Loucy (cell line): ENCODE measurements around the gene PDGFRB.
A peak's percentile ranks its signal among the peaks of the same experiment; 100 is the strongest.

Experiments used
- H2AFZ ChIP-seq: fragments of 200-600 bp; sonication (generic); 2 replicates; pipeline ENCODE4 v1.6.0; 2016; ENCODE audit warnings: antibody characterized with exemption, mild to moderate bottlenecking, low read length, moderate library complexity
- H3F3A ChIP-seq: fragments of 200-600 bp; 2 replicates; pipeline ENCODE4 v1.6.0; 2016; ENCODE audit warnings: antibody characterized with exemption, low read depth, mild to moderate bottlenecking
- H3K27me3 ChIP-seq: fragments of 200-600 bp; sonication (generic); 2 replicates; pipeline ENCODE4 v1.6.1; 2014; ENCODE audit warnings: low read length, mild to moderate bottlenecking; ENCODE audit not compliant: insufficient read depth, poor library complexity, severe bottlenecking
- H3K36me3 ChIP-seq: fragments of 200-600 bp; sonication (generic); 2 replicates; pipeline ENCODE4 v1.6.1; 2016; ENCODE audit warnings: low read length; ENCODE audit not compliant: insufficient read depth
- H3K4me1 ChIP-seq: fragments of 200-600 bp; sonication (generic); 2 replicates; pipeline ENCODE4 v1.5.1; 2014; ENCODE audit warnings: low read length, mild to moderate bottlenecking; ENCODE audit not compliant: insufficient read depth, poor library complexity, severe bottlenecking
- H3K4me2 ChIP-seq: fragments of 200-600 bp; sonication (generic); 2 replicates; pipeline ENCODE4 v1.6.0; 2014; ENCODE audit warnings: antibody characterized with exemption, low read length, low read depth, mild to moderate bottlenecking; ENCODE audit not compliant: poor library complexity, severe bottlenecking
- H3K4me3 ChIP-seq: fragments of 200-600 bp; sonication (generic); 2 replicates; pipeline ENCODE4 v1.5.1; 2014; ENCODE audit warnings: low read length, mild to moderate bottlenecking, mixed read lengths; ENCODE audit not compliant: poor library complexity, severe bottlenecking
- H3K79me2 ChIP-seq: fragments of 200-600 bp; sonication (generic); 2 replicates; pipeline ENCODE4 v1.6.1; 2014; ENCODE audit warnings: low read length; ENCODE audit not compliant: insufficient read depth
- H3K9ac ChIP-seq: fragments of 200-600 bp; sonication (generic); 2 replicates; pipeline ENCODE4 v1.6.0; 2014; ENCODE audit warnings: mild to moderate bottlenecking, low read depth, low read length, moderate library complexity; ENCODE audit not compliant: poor library complexity, severe bottlenecking
- H3K9me2 ChIP-seq: fragments of 200-600 bp; sonication (generic); replicated peaks from 2 replicates; pipeline ENCODE4 v1.6.1; 2016; ENCODE audit warnings: low read depth, low read length, mixed read lengths
- H3K9me3 ChIP-seq: fragments of 200-600 bp; sonication (generic); 2 replicates; pipeline ENCODE4 v1.6.1; 2014; ENCODE audit warnings: mild to moderate bottlenecking, antibody characterized with exemption, low read length, low read depth; ENCODE audit not compliant: insufficient read depth
- H4K20me1 ChIP-seq: fragments of 200-600 bp; sonication (generic); 2 replicates; pipeline ENCODE4 v1.6.0; 2014; ENCODE audit warnings: antibody characterized with exemption, low read length, mild to moderate bottlenecking; ENCODE audit not compliant: insufficient read depth, poor library complexity, severe bottlenecking
- CTCF ChIP-seq: fragments of 200-600 bp; sonication (generic); conservative IDR thresholded peaks from 2 replicates; pipeline ENCODE4 v1.5.1; 2014; ENCODE audit warnings: mild to moderate bottlenecking, antibody characterized with exemption, low read length
- EZH2phosphoT487 ChIP-seq: fragments of 200-600 bp; IDR thresholded peaks from 2 replicates; pipeline ENCODE4 v1.6.1; 2018; ENCODE audit warnings: antibody characterized with exemption, mild to moderate bottlenecking, moderate library complexity, borderline replicate concordance

The PDGFRB gene

GRCh38 chr5:150066901-150067396, 88.7 kb downstream of the PDGFRB start:
- H3K27me3 ChIP-seq = no peaks in the 10 kb centered on the region
- no peak overlapping the region for H2AFZ ChIP-seq
- TF ChIP-seq EZH2phosphoT487 = no peak
- TF ChIP-seq CTCF = no peak
- H3K4me3 ChIP-seq = no peak overlapping the region
- no peaks in the 10 kb centered on the region for H3F3A ChIP-seq
- no peak overlapping the region for H3K9ac ChIP-seq
- no peaks in the 10 kb centered on the region for H4K20me1 ChIP-seq
- no peaks in the 10 kb centered on the region for H3K9me3 ChIP-seq
- no peaks in the 10 kb centered on the region for H3K9me2 ChIP-seq
- H3K36me3 ChIP-seq = no peaks in the 10 kb centered on the region
- H3K79me2 ChIP-seq = no peaks in the 10 kb centered on the region
- H3K4me2 ChIP-seq = peak overlapping the region; percentile 52
- H3K4me1 ChIP-seq = peaks cover 37% of the 10 kb centered on the region

GRCh38 chr5:150066436-150066835, 89.2 kb downstream of the PDGFRB start:
- peak overlapping the region; percentile 52 for H3K4me2 ChIP-seq
- peaks cover 37% of the 10 kb centered on the region for H3K4me1 ChIP-seq
- H3K27me3 ChIP-seq = no peaks in the 10 kb centered on the region
- no peak overlapping the region for H3K4me3 ChIP-seq
- no peak for TF ChIP-seq EZH2phosphoT487
- no peak for TF ChIP-seq CTCF
- H3K9ac ChIP-seq = no peak overlapping the region
- no peaks in the 10 kb centered on the region for H3K79me2 ChIP-seq
- H3K9me3 ChIP-seq = no peaks in the 10 kb centered on the region
- no peak overlapping the region for H2AFZ ChIP-seq
- H3K9me2 ChIP-seq = no peaks in the 10 kb centered on the region
- H3F3A ChIP-seq = no peaks in the 10 kb centered on the region
- no peaks in the 10 kb centered on the region for H4K20me1 ChIP-seq
- no peaks in the 10 kb centered on the region for H3K36me3 ChIP-seq

- no peak for TF ChIP-seq CTCF
- no peak for TF ChIP-seq EZH2phosphoT487
- no peaks in the 10 kb centered on the region for H3K9me3 ChIP-seq
- no peak overlapping the region for H3K9ac ChIP-seq
- H3K36me3 ChIP-seq = no peaks in the 10 kb centered on the region
- H3K79me2 ChIP-seq = no peaks in the 10 kb centered on the region
- H3K4me2 ChIP-seq = no peak overlapping the region
- peaks cover 37% of the 10 kb centered on the region for H3K4me1 ChIP-seq
- no peak overlapping the region for H3K4me3 ChIP-seq
- H3K9me2 ChIP-seq = no peaks in the 10 kb centered on the region
- no peaks in the 10 kb centered on the region for H3F3A ChIP-seq
- no peaks in the 10 kb centered on the region for H3K27me3 ChIP-seq
- H2AFZ ChIP-seq = no peak overlapping the region
- H4K20me1 ChIP-seq = no peaks in the 10 kb centered on the region
These were observed 89.8 kb downstream of the PDGFRB start for GRCh38 chr5:150065886-150066285.
